HG02678 (cell line): ENCODE data around the gene PGAP6.
A peak's percentile ranks its signal among the peaks of the same experiment; 100 is the strongest.
"Not testable (repeated sequence)": the region's sequence is repeated elsewhere in the genome, so short reads cannot be mapped to it uniquely, and the experiment has no call there.

Source experiments
- ATAC-seq: cut with Tn5 transposase; IDR thresholded peaks from one replicate; pipeline ENCODE4 v1.9.1; 2021; ENCODE audit warnings: mild to moderate bottlenecking, moderate library complexity; ENCODE audit not compliant: unreplicated experiment

PGAP6 gene

GRCh38 chr16:381789-382717 is at the start of gene PGAP6:
Gene PGAP6 (minus strand): TSS chr16:381978. CDS start chr16:381821, 157 bp downstream.
- ATAC-seq: peak; percentile 62

GRCh38 chr16:430904-431303 is 49.1 kb upstream of the PGAP6 start:
- no peak for ATAC-seq

- ATAC-seq: no peak
Measured at GRCh38 chr16:427250-427649, 45.5 kb upstream of the PGAP6 start.

- no peak for ATAC-seq
Measured at GRCh38 chr16:426906-427249, 45.1 kb upstream of the PGAP6 start.

GRCh38 chr16:426115-426905 is 44.5 kb upstream of the PGAP6 start:
- no peak for ATAC-seq

GRCh38 chr16:425740-426114 is 43.9 kb upstream of the PGAP6 start:
- peak; percentile 29 for ATAC-seq

- ATAC-seq: peak; percentile 89
Measured at GRCh38 chr16:425082-425718, 43.4 kb upstream of the PGAP6 start, which contains the start of gene RAB11FIP3. Gene RAB11FIP3 (plus strand): TSS chr16:425649. CDS start chr16:426007, 358 bp downstream.

GRCh38 chr16:424623-425081 is 42.9 kb upstream of the PGAP6 start:
- ATAC-seq: no peak

- ATAC-seq: no peak
Measured at GRCh38 chr16:424033-424622, 42.4 kb upstream of the PGAP6 start.

GRCh38 chr16:422179-422578 is 40.4 kb upstream of the PGAP6 start:
- not testable (repeated sequence) for ATAC-seq

- ATAC-seq: not testable (repeated sequence)
Measured at GRCh38 chr16:415170-415498, 33.4 kb upstream of the PGAP6 start.

GRCh38 chr16:414395-415169 is 32.8 kb upstream of the PGAP6 start:
- ATAC-seq: no peak

- no peak for ATAC-seq
Measured at GRCh38 chr16:411576-412265, 29.9 kb upstream of the PGAP6 start.

- no peak for ATAC-seq
Measured at GRCh38 chr16:410516-411178, 28.9 kb upstream of the PGAP6 start.

- ATAC-seq: no peak
Measured at GRCh38 chr16:407253-407652, 25.5 kb upstream of the PGAP6 start.

- no peak for ATAC-seq
Measured at GRCh38 chr16:405548-406506, 24.0 kb upstream of the PGAP6 start.

- ATAC-seq: no peak
Measured at GRCh38 chr16:404971-405486, 23.3 kb upstream of the PGAP6 start.
